T-helper 1 cell treated with Interleukin-12 subunit alpha and Interleukin-12 subunit beta and Interleukin-4 antibody, amounts not matched to agents 30 μg/mL and 1 μg/mL, for 36 hours (primary cell): Measurements from ENCODE around the gene BECN2.

ENCODE experiments used
- H3K27ac Mint-ChIP-seq: one replicate; pipeline ENCODE4 v1.8.0; 2021; ENCODE audit warnings: mild to moderate bottlenecking, mixed read lengths
- H3K27me3 Mint-ChIP-seq: one replicate; pipeline ENCODE4 v1.8.0; 2021; ENCODE audit warnings: low read depth, mixed read lengths
- H3K36me3 Mint-ChIP-seq: one replicate; pipeline ENCODE4 v1.8.0; 2021; ENCODE audit warnings: low read depth, mixed read lengths
- H3K4me1 Mint-ChIP-seq: one replicate; pipeline ENCODE4 v1.8.0; 2021; ENCODE audit warnings: low read depth, mixed read lengths
- H3K4me3 Mint-ChIP-seq: one replicate; pipeline ENCODE4 v1.8.0; 2021; ENCODE audit warnings: mild to moderate bottlenecking, moderate library complexity, mixed read lengths
- H3K9me3 Mint-ChIP-seq: one replicate; pipeline ENCODE4 v1.8.0; 2021; ENCODE audit warnings: mixed read lengths

The BECN2 gene

GRCh38 chr1:241999026-241999425 is 41.5 kb downstream of the BECN2 start, which contains the start of gene MAP1LC3C:
Gene MAP1LC3C, minus strand, starts transcription at chr1:241999098. Its CDS starts 90 bp downstream, at chr1:241999008.
- H3K27ac Mint-ChIP-seq, result no peak within 1 kb of the TSS
- H3K36me3 Mint-ChIP-seq, result no peaks in the 10 kb centered on the region
- H3K27me3 Mint-ChIP-seq, result no peaks in the 10 kb centered on the region
- peaks cover 6% of the 10 kb centered on the region for H3K4me1 Mint-ChIP-seq
- no peaks in the 10 kb centered on the region for H3K9me3 Mint-ChIP-seq
- H3K4me3 Mint-ChIP-seq, result peak within 1 kb of the TSS; percentile 67

DNA sequence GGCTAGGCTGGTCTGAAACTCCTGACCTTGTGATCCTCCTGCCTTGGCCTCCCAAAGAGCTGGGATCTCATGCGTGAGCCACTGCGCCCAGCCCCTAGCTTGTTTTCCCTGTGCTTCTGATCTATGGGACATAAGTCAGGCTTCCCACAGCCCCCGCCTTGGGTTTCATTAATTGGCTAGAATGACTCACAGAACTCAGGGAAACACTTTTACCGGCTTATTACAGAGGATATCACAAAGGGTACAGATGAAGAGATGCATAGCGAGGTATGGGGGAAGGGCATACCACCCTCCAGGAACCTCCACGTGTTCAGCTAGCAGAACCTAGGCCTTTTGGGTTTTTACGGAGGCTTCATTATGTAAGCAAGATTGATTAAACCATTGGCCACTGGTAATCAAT is 42.9 kb downstream of the BECN2 start:
- Mint-ChIP-seq H3K9me3 (no peaks in the 10 kb centered on the region), H3K27ac (no peak overlapping the region), H3K36me3 (no peaks in the 10 kb centered on the region), H3K27me3 (no peaks in the 10 kb centered on the region), H3K4me3 (no peak overlapping the region), H3K4me1 (peaks cover 6% of the 10 kb centered on the region)

- no peaks in the 10 kb centered on the region for H3K36me3 Mint-ChIP-seq
- no peak overlapping the region for H3K4me3 Mint-ChIP-seq
- peaks cover 6% of the 10 kb centered on the region for H3K4me1 Mint-ChIP-seq
- no peak overlapping the region for H3K27ac Mint-ChIP-seq
- no peaks in the 10 kb centered on the region for H3K27me3 Mint-ChIP-seq
- H3K9me3 Mint-ChIP-seq, result no peaks in the 10 kb centered on the region
These were observed 44.5 kb downstream of the BECN2 start for GRCh38 chr1:242002072-242002471.

DNA sequence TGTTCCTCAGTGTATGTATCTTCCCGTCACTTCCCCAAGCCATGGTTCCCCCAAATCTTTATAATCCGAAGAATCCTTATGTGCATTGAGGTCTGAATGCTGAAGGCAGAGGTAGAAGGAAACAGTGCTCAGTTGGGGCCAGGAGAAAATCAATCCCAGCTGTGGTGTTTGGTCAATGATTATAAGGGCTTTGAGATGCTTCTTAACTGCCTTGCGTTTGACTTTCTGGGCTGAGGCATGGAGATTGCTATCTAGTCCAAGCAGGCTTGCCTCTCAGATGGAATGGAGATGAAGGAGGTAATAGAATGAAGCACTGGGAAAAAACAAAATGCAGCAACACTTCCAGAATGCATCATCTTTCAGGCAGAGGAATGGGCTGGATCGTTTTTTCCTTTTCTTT is 44.9 kb downstream of the BECN2 start:
- Mint-ChIP-seq H3K9me3 (no peaks in the 10 kb centered on the region), H3K36me3 (no peaks in the 10 kb centered on the region), H3K4me3 (no peak overlapping the region), H3K27me3 (no peaks in the 10 kb centered on the region), H3K27ac (no peak overlapping the region), H3K4me1 (peaks cover 6% of the 10 kb centered on the region)

GRCh38 chr1:242004751-242005495 is 47.4 kb downstream of the BECN2 start:
- no peak overlapping the region for H3K27ac Mint-ChIP-seq
- H3K4me3 Mint-ChIP-seq, result no peak overlapping the region
- H3K4me1 Mint-ChIP-seq, result no peaks in the 10 kb centered on the region
- no peaks in the 10 kb centered on the region for H3K9me3 Mint-ChIP-seq
- H3K36me3 Mint-ChIP-seq, result no peaks in the 10 kb centered on the region
- no peaks in the 10 kb centered on the region for H3K27me3 Mint-ChIP-seq

- Mint-ChIP-seq H3K27me3 (no peaks in the 10 kb centered on the region), H3K4me1 (no peaks in the 10 kb centered on the region), H3K27ac (no peak overlapping the region), H3K9me3 (no peaks in the 10 kb centered on the region), H3K36me3 (no peaks in the 10 kb centered on the region), H3K4me3 (no peak overlapping the region)
These were observed 48.4 kb downstream of the BECN2 start for GRCh38 chr1:242005866-242006535.

GRCh38 chr1:242006976-242007375 is 49.4 kb downstream of the BECN2 start:
- Mint-ChIP-seq H3K9me3 (no peaks in the 10 kb centered on the region), H3K27me3 (no peaks in the 10 kb centered on the region)

More at GRCh38 chr1:242006976-242007375, 49.4 kb downstream of the BECN2 start:
- Mint-ChIP-seq H3K4me1 (no peaks in the 10 kb centered on the region), H3K36me3 (no peaks in the 10 kb centered on the region), H3K27ac (no peak overlapping the region), H3K4me3 (no peak overlapping the region)
